Vagina (tissue), 2 donors: ENCODE results near the gene CYRIA.

Source experiments
- CTCF ChIP-seq, 3 experiments: fragments of 450-650 bp in 2 of 3; fragments of 200-600 bp in 1 of 3; sonication (generic) in 1 of 3; IDR thresholded peaks; one replicate each; pipeline ENCODE4 v1.5.1; 2017 to 2019; ENCODE audit warnings: antibody characterized with exemption in 3 of 3, mild to moderate bottlenecking in 2 of 3, moderate library complexity in 2 of 3
- POLR2AphosphoS5 ChIP-seq, 2 donors: sonication (generic); formaldehyde crosslinking; IDR thresholded peaks; one replicate each; pipeline ENCODE4 v1.9.0; 2017; ENCODE audit warnings: antibody characterized with exemption in 2 of 2, mild to moderate bottlenecking in 2 of 2, low read depth in 1 of 2; ENCODE audit not compliant: insufficient read depth in 1 of 2

DNA sequence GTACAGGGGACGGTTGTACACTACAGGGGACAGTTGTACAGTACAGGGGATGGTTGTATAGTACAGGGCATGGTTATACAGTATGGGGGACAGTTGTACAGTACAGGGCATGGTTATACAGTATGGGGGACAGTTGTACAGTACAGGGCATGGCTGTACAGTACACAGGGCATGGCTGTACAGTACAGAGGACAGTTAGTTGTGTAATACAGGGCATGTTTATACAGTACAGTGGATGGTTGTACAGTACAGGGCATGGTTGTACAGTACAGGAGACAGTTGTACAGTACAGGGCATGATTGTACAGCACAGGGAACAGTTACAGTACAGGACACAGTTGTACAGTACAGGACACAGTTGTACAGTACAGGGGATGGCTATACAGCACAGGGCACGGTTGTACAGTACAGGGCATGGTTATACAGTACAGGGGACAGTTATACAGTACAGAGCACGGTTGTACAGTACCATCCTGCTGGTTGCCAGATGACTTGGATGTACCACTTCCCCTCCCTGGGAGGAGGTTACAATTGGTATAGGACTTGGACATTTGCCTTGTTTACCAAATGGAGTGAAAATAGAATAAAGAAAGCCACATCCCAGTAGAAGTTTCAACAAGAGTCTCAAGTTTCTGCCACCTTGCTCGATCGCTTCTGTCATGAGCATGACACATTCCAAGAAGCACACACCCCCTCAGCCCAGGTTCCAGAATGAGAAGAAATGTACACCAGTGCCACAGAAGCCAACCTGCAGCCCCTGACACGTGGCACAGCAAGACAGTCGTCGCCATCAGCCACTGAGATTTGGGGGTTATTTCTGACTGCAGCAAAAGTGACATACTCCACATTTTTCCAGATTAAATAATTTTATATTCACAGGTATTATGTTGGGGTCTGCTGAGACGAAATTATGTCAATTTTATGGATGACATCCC, 16.0 kb downstream of the CYRIA start:
- no peak for TF ChIP-seq CTCF (IDR thresholded peaks at IDR 0.05)
- no peak for TF ChIP-seq POLR2AphosphoS5 (IDR thresholded peaks at IDR 0.05; ENCODE audit: insufficient read depth in 1 of 2, low read depth in 1 of 2)
